Left ventricle myocardium superior (tissue), 1 donor: ENCODE data around the gene FOXI1. TPM values are rescaled to one million over a fixed set of nuclear protein-coding genes. Genes with fewer than 3 reads are reported as not detected.
A peak's percentile ranks its signal among the peaks of the same experiment; 100 is the strongest.
"Not testable (repeated sequence)": the region's sequence is repeated elsewhere in the genome, so short reads cannot be mapped to it uniquely, and the experiment has no call there.

Source experiments
- ATAC-seq: fragments of 200-7000 bp; cut with Tn5 transposase; one replicate; pipeline ENCODE4 v1.9.1; 2020; ENCODE audit warnings: mild to moderate bottlenecking, moderate library complexity
- DNase-seq: peaks from one replicate; pipeline ENCODE4 v3.0.0-alpha.2; 2020
- intact Hi-C: fragments of 100-400 bp; cut with micrococcal nuclease; formaldehyde crosslinking; loops from one replicate; pipeline ENCODE4 v1.11.0; 2022
- total RNA-seq: library from RNA; stranded (reverse); fragmentation: NEBNext Ultra II Directional; extraction: Animal tissue kit (Norgen Biotek cat#: 25700); gene quantifications from one replicate; pipeline ENCODE4 v1.2.1, GENCODE V29; 2021
- donor health status: DM: no; HTN: yes; CAD: no; lungs with severe emphysema.

FOXI1 gene
- total RNA-seq, 1 donor from 2014 or later, result not detected

- intact Hi-C loops, result no loop called here
- no peak for ATAC-seq
- DNase-seq, result no peak
These were observed 18.4 kb upstream of the FOXI1 start for GRCh38 chr5:170087168-170087817.

GRCh38 chr5:170092455-170093101 lies 13.1 kb upstream of the FOXI1 start:
- ATAC-seq, result no peak
- intact Hi-C loops, result no loop called here
- no peak for DNase-seq

DNA sequence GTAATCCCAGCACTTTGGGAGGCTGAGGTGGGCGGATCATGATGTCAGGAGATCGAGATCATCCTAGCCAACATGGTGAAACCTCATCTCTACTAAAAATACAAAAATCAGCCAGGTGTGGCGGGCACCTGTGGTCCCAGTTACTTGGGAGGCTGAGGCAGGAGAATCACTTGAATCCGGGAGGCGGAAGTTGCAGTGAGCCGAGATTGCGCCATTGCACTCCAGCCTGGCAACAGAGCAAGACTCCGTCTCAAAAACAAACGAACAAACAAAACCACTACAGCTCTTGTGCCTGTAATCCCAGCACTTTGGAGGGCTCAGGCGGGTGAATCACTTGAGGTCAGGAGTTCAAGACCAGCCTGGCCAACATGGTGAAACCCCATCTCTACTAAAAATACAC lies 11.4 kb upstream of the FOXI1 start:
- intact Hi-C loops, ATAC-seq, DNase-seq: not testable (repeated sequence)

- intact Hi-C loops, result no loop called here
- ATAC-seq (no peak), DNase-seq (no peak)
These were observed 10.1 kb upstream of the FOXI1 start for GRCh38 chr5:170095646-170096045.

GRCh38 chr5:170097934-170098333 lies 7.8 kb upstream of the FOXI1 start:
- peak; percentile 38 for DNase-seq
- peak; percentile 26 for ATAC-seq
- intact Hi-C loops, result no loop called here

DNA sequence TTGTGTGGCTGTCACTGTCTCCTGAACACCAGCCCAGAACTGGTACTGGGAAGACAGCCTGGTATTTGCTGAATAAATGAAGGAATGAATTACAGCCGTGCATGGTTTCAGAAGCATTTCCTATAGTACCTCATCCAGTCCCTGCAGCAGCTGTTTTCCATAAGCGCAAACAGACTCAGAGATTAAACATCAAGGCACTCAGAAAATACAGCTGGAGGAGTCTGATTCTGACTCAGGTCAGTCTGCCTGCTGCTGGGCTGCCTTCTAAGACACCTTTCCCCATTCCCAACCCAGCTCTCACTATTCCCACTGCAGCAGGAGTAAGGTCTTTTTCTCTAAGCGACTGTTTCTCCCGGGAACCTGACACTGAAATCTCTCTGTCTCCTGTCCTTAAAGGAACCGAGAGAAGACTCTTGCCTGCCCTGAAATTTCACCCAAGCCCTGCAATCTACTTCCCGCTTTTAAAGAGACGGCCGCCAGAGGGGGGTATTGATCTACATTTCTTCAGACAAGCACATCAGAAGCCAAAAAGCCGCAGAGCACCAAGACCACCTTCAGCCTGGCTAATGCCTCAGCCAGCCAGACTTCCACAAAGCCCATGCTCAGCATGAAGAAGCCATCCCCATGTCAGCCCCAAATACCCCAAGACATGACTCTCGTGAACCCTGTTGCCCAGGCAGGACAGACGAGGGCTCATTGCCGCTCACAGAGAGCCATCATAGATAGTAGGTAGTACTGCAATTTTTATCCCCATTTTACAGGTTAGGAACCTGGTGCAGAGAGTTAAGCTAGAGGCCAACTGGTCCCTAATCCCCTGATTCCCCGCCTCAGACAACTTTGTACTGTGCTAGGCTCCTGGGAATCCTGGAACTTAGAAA lies 5.4 kb upstream of the FOXI1 start:
- intact Hi-C loops, result loop anchor here (2.0 kb wide), 1 partner anchor 84 kb away; no protein-coding TSS in a partner anchor
- ATAC-seq, result peak; percentile 73
- peak; percentile 68 for DNase-seq

DNA sequence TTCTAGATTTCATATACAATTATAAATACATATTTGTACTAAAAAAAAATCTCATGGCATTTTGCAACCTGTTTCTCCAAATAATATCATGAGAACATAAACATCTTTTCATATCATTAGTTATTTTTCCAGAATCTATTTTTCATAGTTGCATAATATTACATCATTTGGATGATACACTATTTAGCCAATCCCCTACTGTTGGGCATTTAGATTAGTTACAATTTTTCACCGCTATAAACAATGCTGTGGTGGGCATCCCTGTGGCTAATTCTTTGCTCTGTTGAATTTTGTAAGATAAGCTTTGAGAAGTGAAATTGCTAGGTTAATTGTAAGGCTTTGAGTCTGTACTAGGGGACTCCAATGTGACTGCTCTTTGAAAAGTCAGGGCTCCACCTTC lies 2.2 kb upstream of the FOXI1 start:
- DNase-seq (no peak), ATAC-seq (no peak)
- intact Hi-C loops, result no loop called here

GRCh38 chr5:170104299-170104698 lies 1.4 kb upstream of the FOXI1 start:
- DNase-seq (no peak), ATAC-seq (no peak)
- intact Hi-C loops, result no loop called here

- intact Hi-C loops, result no loop called here
- no peak for DNase-seq
These were observed 987 bp upstream of the FOXI1 start for GRCh38 chr5:170104710-170105109.

DNA sequence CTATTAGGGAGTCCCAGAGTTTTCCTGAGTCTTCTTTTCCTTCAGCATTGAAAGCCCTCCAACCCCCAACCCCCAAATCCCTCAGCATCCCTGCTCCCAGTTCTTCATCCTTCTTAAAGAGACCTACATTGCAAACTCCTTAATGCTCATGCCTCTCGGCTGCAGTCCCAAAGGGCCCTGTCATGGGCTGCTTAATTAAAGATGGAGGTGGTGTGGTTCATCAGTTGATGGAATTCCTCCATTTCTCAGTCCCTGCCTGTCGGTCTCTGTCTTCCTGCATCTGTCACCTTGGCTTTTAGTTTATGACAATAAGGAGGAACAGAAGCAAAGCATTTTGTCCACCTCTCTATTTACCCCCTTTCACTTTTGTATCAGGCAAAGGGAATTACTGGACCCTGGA lies 2.0 kb downstream of the FOXI1 start:
- no peak for DNase-seq
- ATAC-seq, result no peak
- intact Hi-C loops, result no loop called here

More at GRCh38 chr5:170104710-170105109, 987 bp upstream of the FOXI1 start:
- no peak for ATAC-seq

DNA sequence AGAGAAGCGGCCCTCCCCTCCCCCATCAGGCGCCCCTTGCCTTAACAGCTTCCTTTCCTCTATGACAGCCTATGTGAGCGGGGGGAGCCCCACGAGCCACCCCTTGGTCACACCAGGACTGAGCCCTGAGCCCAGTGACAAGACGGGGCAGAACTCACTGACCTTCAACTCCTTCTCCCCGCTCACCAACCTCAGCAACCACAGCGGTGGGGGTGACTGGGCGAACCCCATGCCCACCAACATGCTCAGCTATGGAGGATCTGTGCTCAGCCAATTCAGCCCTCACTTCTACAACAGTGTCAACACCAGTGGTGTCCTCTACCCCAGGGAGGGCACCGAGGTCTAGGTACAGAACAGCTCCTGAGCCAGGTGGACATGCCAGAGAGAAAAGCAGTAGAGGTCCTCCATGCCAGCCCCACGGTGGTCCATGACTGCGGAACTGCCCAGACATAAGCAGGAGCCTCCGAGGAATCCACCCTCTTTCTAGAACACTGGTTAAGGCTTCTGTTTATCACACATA lies 2.6 kb downstream of the FOXI1 start:
- no peak for DNase-seq
- intact Hi-C loops, result no loop called here
- no peak for ATAC-seq

DNA sequence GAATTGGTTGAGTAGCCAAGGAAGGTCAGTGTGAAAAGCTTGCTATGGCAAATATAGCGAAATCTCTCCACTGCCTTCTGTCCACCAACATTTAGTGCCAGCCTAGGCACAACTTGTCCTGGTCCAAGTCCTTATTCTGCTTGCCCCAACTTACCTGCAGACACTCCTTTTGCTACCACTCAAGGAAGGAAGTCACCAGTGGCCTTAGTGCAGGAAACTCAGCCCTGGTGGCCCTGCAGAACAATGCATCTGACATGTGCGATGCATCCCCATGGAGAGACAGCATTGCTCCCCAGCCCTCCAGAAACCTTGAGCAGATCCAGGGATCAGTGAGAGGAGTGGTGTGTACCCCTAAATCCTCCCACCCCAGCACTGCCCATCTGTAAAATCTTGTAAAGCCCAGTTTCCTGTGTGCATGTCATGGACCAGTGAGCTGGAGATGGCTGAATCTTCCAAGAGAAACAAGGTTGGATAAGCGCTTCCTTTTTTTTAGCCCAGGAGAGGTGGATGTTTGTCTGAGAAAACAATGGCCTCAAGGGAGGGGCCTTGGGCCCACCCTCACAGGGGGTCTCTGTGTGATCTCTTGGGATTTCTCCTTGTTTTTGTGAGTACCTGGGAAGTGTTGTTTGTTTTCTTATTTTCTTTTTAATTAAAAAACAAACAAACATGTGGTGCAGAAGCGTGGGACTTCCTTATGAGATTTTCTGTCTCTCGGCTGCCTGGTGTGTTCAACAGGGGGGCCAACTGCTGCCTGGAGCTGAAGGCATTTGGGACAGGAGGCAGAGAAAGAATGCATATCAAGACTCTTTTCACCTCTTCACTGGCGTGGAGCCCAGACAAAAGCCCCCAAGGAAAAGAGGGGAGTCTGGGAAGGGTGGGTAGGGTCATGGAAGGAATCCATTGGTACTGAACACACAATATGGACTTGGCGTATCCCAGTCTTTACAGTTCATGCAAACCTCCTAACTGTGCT lies 3.6 kb downstream of the FOXI1 start:
- no peak for ATAC-seq
- DNase-seq, result no peak
- intact Hi-C loops, result no loop called here

DNA sequence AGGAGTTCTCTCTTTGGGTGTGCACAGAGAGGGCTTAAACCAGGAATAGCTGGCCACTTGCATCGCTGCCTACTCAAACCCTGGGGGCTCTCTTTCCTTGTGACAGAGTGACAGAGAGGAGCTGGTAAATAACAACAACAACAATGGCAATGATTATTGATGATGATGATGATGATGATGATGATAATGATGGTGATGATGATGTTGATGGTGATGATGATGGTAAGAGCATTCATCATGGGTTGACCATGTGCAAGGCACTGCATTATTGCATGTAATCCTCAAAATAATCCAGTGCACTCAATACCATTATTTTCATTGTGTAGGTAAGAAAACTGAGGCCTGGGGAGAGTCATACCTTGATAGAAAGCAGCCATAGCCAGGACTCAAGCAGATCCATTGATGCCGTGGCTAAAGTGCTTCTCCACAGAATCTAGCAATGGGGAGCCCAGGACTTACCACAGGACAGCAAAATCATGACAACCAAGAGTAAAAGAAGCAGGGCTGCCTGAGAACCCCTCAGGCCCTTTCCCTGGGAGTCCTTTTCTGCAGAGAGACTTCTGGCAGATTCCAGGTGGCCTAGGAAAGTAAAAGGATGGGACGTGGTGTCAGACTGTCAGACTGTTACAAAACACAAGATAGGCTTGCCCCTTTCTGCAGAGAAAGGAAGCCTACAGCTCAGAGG lies 4.8 kb downstream of the FOXI1 start:
- no peak for DNase-seq
- intact Hi-C loops, result no loop called here
- no peak for ATAC-seq

- ATAC-seq (no peak), DNase-seq (no peak)
- intact Hi-C loops, result no loop called here
These were observed 5.5 kb downstream of the FOXI1 start for GRCh38 chr5:170111088-170111785.

GRCh38 chr5:170112876-170113521 lies 7.3 kb downstream of the FOXI1 start:
- ATAC-seq (no peak), DNase-seq (no peak)
- intact Hi-C loops, result no loop called here

DNA sequence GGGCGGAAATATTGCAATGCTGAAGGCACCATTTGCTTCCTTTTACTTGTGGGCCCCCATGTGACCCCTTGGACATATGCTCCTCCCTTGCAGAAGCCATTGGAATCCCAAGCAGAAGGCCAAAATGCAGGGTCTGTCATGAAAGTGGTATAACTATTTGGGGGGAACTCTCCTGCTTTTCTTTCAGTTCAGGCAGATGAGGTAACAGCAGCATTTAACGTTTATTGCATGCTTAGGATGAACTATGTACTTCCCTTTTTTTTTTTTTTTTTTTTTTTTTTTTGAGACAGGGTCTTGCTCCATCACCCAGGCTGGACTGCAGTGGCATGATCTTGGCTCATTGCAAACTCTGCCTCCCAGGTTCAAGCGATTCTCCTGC lies 7.8 kb downstream of the FOXI1 start:
- no peak for DNase-seq
- no peak for ATAC-seq
- intact Hi-C loops, result no loop called here

DNA sequence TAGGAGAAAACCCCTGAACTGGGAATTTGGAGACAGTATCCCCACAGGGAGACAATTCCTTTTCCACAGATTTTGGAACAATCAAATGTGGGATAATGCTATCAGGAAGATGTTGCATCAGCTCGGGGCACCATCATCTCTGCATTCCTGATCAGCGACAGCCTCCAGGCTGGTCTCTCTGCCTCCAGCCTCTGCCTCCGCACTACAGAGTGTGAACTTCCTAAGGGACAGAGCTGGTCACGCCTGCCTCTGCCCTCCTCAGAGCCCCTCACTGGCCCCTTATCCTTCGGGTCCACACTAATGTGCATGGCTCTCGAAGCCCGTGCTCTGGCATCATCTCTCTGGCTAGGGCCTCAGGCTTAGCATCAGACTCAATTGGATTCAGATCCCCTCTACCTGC lies 8.6 kb downstream of the FOXI1 start:
- no peak for DNase-seq
- ATAC-seq, result no peak
- intact Hi-C loops, result no loop called here
